K562 (cell line): Measurements from ENCODE around the gene KISS1R. TPM values are rescaled to one million over a fixed set of nuclear protein-coding genes. Genes with fewer than 3 reads are reported as not detected.

ENCODE experiments used
- IFI16 ChIP-seq: fragments of 250-450 bp; sonication (Bioruptor Pico); IDR thresholded peaks from 2 replicates; pipeline ENCODE4 v2.1.2; 2022; ENCODE audit warnings: mild to moderate bottlenecking, inconsistent platforms
- MYC ChIP-seq, 2 experiments: fragments of 250-450 bp in 1 of 2; sonication (Bioruptor Pico) in 1 of 2; IDR thresholded peaks; 2 replicates each; pipeline versions ENCODE4 v1.5.1 to v1.6.1; 2012 to 2021; ENCODE audit warnings: low read depth in 2 of 2, borderline replicate concordance in 1 of 2, improper control_type of control experiment in 1 of 2, low read length in 1 of 2, mild to moderate bottlenecking in 1 of 2, moderate library complexity in 1 of 2
- NR2F6 ChIP-seq: fragments of 450-650 bp; formaldehyde crosslinking; IDR thresholded peaks from 2 replicates; pipeline ENCODE4 v1.4.0; 2020; ENCODE audit warnings: mild to moderate bottlenecking
- POLR2G ChIP-seq: fragments of 200-400 bp; formaldehyde crosslinking; IDR thresholded peaks from 2 replicates; pipeline ENCODE4 v1.6.1; 2017; ENCODE audit warnings: low read depth, mild to moderate bottlenecking, antibody characterized with exemption, low read length, moderate library complexity
- ZBTB1 ChIP-seq: sonication (generic); formaldehyde crosslinking; IDR thresholded peaks from 2 replicates; pipeline ENCODE4 v1.8.1; 2023; ENCODE audit warnings: missing genetic modification reagents, low read depth, mild to moderate bottlenecking, borderline replicate concordance
- ZNF507 ChIP-seq: conservative IDR thresholded peaks from 2 replicates; pipeline ENCODE4 v1.6.1; 2017; ENCODE audit warnings: missing genetic modification characterization, missing compliant biosample characterization
- ZNF75A ChIP-seq: fragments of 450-650 bp; formaldehyde crosslinking; IDR thresholded peaks from 2 replicates; pipeline ENCODE4 v1.4.0; 2020; ENCODE audit warnings: mild to moderate bottlenecking
- polyA plus RNA-seq, 8 experiments: library from polyadenylated mRNA; depleted of rRNA in 4 of 8; stranded (reverse) in 5 of 8; unstranded in 3 of 8; fragments of >200 nt; fragmentation: Nextera tagmentation in 2 of 8; fragmentation: Illumina TruSeq in 1 of 8; extraction: Ambion mirVana in 2 of 8; extraction: Trizol in 1 of 8; gene quantifications; 2 replicates each; pipeline versions ENCODE4 v1.2.1 to v1.2.3, GENCODE V29; 2011 to 2014; ENCODE audit warnings: inconsistent platforms in 1 of 8, missing spikeins in 1 of 8
- total RNA-seq, 7 experiments: library from RNA; depleted of rRNA in 6 of 7; stranded (reverse); fragments of >200 nt in 6 of 7; fragmentation: Illumina TruSeq in 2 of 7; extraction: Trizol in 2 of 7; gene quantifications; 2 replicates each; pipeline versions ENCODE4 v1.2.1 to v1.2.3, GENCODE V29; 2011 to 2021; ENCODE audit warnings: low replicate concordance in 1 of 7
- TF ChIP-seq, protein P1 (sequence below): fragments of 250-450 bp; sonication (Bioruptor Pico); IDR thresholded peaks from 2 replicates; pipeline ENCODE4 v1.4.0; 2020; ENCODE audit warnings: mild to moderate bottlenecking, moderate library complexity, borderline replicate concordance
- TF ChIP-seq, protein P2 (sequence below): sonication (generic); formaldehyde crosslinking; IDR thresholded peaks from 2 replicates; pipeline ENCODE4 v1.8.1; 2023; ENCODE audit warnings: mild to moderate bottlenecking, missing genetic modification reagents

Gene KISS1R
- total and polyA plus RNA-seq, 9 of the 15 experiments (the other 6 are each of a cell fraction or from before 2014, with no cell fraction given): 0.37 to 39.4 (median 2.0) TPM

DNA sequence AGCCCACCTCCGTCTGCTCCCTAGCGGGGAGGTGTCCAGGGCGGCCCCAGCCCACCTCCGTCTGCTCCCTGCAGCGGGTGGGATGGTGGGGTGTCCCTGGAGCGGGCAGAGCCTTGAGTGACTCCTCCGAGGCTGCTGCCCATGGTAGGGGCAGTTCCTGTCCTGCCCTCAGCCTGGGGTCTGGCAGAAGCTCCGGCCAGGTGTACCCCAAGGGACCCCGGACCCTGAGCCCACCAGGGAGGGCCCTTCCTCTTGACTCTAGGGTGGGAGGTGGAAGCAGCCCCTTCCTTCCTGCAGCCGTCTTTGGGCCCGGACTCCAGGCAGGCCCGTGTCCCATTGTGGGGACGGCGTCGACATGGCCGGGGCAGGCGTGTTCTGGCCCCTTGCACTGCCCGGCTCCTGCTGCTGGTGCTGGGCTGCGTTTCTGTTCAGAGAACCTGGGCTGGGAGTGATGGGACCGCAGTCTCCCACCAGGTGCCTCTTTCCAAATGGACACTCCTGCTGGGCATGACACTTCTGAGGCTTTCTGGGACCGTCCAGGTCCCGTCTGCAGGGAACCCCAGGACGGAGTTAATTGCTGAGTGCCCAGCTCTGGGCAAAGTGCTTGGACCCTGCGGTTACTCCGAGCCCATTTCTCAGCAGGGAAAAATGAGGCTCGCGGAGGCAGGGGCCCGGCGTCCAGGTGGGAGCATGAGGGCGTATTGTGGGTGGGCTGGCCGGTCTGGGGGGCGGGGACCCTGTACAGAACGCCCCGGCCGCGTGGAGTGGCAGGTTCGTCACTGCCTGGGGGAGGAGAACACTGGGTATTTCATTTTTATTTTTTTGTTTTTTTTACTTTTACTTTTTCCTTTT is 28.5 kb downstream of the KISS1R start (continued):
- TF ChIP-seq, protein P1, sequence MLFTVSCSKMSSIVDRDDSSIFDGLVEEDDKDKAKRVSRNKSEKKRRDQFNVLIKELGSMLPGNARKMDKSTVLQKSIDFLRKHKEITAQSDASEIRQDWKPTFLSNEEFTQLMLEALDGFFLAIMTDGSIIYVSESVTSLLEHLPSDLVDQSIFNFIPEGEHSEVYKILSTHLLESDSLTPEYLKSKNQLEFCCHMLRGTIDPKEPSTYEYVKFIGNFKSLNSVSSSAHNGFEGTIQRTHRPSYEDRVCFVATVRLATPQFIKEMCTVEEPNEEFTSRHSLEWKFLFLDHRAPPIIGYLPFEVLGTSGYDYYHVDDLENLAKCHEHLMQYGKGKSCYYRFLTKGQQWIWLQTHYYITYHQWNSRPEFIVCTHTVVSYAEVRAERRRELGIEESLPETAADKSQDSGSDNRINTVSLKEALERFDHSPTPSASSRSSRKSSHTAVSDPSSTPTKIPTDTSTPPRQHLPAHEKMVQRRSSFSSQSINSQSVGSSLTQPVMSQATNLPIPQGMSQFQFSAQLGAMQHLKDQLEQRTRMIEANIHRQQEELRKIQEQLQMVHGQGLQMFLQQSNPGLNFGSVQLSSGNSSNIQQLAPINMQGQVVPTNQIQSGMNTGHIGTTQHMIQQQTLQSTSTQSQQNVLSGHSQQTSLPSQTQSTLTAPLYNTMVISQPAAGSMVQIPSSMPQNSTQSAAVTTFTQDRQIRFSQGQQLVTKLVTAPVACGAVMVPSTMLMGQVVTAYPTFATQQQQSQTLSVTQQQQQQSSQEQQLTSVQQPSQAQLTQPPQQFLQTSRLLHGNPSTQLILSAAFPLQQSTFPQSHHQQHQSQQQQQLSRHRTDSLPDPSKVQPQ: no peak
- TF ChIP-seq ZBTB1 (CRISPR knock-in tag) (no peak), ZNF507 (tag) (no peak), IFI16 (CRISPR knock-in tag) (no peak), MYC (IDR thresholded peaks at IDR 0.05; ENCODE audit: low read depth, low read length) (no peak), MYC (CRISPR knock-in tag; IDR thresholded peaks at IDR 0.05; ENCODE audit: borderline replicate concordance, low read depth) (no peak), POLR2G (peak; percentile 60), ZNF75A (no peak), NR2F6 (CRISPR knock-in tag) (no peak)
- TF ChIP-seq, protein P2, sequence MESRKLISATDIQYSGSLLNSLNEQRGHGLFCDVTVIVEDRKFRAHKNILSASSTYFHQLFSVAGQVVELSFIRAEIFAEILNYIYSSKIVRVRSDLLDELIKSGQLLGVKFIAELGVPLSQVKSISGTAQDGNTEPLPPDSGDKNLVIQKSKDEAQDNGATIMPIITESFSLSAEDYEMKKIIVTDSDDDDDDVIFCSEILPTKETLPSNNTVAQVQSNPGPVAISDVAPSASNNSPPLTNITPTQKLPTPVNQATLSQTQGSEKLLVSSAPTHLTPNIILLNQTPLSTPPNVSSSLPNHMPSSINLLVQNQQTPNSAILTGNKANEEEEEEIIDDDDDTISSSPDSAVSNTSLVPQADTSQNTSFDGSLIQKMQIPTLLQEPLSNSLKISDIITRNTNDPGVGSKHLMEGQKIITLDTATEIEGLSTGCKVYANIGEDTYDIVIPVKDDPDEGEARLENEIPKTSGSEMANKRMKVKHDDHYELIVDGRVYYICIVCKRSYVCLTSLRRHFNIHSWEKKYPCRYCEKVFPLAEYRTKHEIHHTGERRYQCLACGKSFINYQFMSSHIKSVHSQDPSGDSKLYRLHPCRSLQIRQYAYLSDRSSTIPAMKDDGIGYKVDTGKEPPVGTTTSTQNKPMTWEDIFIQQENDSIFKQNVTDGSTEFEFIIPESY (CRISPR knock-in tag): peak; percentile 96
